ENCODE results near the gene C9orf153.
A peak's percentile ranks its signal among the peaks of the same experiment; 100 is the strongest.

Gene C9orf153

DNA sequence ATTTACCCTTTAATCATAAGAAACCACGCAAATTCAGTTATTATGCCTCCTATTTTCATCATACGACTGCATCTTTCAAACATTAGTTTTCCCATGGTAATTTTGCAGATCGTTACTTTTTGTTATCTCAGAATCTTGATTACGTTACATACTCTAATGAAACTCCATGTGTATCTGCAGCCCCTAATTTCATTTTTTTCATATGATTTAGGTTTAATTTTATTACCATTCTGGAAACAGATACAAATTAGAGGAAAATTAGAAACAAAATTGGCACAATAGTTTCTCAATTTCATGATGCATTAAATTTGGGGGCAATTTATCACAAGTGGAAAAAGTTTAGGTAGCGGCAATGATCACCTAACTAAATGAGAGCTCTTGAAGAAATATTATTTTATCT, 52.3 kb downstream of the C9orf153 start:
- no peak for ATAC-seq
- TF ChIP-seq TCF4 (CRISPR knock-in tag; IDR thresholded peaks at IDR 0.05; ENCODE audit: borderline replicate concordance) (peak; percentile 95), ZFP30 (CRISPR knock-in tag; IDR thresholded peaks at IDR 0.05) (no peak), BACH2 (CRISPR knock-in tag; IDR thresholded peaks at IDR 0.05; ENCODE audit: borderline replicate concordance) (no peak)
- TF ChIP-seq, protein P1, sequence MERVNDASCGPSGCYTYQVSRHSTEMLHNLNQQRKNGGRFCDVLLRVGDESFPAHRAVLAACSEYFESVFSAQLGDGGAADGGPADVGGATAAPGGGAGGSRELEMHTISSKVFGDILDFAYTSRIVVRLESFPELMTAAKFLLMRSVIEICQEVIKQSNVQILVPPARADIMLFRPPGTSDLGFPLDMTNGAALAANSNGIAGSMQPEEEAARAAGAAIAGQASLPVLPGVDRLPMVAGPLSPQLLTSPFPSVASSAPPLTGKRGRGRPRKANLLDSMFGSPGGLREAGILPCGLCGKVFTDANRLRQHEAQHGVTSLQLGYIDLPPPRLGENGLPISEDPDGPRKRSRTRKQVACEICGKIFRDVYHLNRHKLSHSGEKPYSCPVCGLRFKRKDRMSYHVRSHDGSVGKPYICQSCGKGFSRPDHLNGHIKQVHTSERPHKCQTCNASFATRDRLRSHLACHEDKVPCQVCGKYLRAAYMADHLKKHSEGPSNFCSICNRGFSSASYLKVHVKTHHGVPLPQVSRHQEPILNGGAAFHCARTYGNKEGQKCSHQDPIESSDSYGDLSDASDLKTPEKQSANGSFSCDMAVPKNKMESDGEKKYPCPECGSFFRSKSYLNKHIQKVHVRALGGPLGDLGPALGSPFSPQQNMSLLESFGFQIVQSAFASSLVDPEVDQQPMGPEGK (CRISPR knock-in tag; IDR thresholded peaks at IDR 0.05; ENCODE audit: borderline replicate concordance), result no peak

- TF ChIP-seq TCF4 (CRISPR knock-in tag; IDR thresholded peaks at IDR 0.05; ENCODE audit: borderline replicate concordance) (no peak), GLIS3 (CRISPR knock-in tag; IDR thresholded peaks at IDR 0.05) (no peak), CSRNP3 (CRISPR knock-in tag; IDR thresholded peaks at IDR 0.05) (no peak), CSDC2 (CRISPR knock-in tag; IDR thresholded peaks at IDR 0.05) (no peak), ZNF565 (CRISPR knock-in tag; conservative IDR thresholded peaks at IDR 0.05; ENCODE audit: low read depth) (no peak), RARB (CRISPR knock-in tag; IDR thresholded peaks at IDR 0.05) (no peak), TOX (CRISPR knock-in tag; IDR thresholded peaks at IDR 0.05; ENCODE audit: borderline replicate concordance) (no peak), ISL1 (CRISPR knock-in tag; IDR thresholded peaks at IDR 0.05) (no peak), ZNF70 (CRISPR knock-in tag; IDR thresholded peaks at IDR 0.05) (no peak), ESRRG (CRISPR knock-in tag; IDR thresholded peaks at IDR 0.05) (no peak), ARNTL (CRISPR knock-in tag; IDR thresholded peaks at IDR 0.05; ENCODE audit: borderline replicate concordance, low read depth) (no peak), BACH2 (CRISPR knock-in tag; IDR thresholded peaks at IDR 0.05; ENCODE audit: borderline replicate concordance) (no peak), ZC3H10 (CRISPR knock-in tag; IDR thresholded peaks at IDR 0.05) (no peak)
- TF ChIP-seq, protein P2, sequence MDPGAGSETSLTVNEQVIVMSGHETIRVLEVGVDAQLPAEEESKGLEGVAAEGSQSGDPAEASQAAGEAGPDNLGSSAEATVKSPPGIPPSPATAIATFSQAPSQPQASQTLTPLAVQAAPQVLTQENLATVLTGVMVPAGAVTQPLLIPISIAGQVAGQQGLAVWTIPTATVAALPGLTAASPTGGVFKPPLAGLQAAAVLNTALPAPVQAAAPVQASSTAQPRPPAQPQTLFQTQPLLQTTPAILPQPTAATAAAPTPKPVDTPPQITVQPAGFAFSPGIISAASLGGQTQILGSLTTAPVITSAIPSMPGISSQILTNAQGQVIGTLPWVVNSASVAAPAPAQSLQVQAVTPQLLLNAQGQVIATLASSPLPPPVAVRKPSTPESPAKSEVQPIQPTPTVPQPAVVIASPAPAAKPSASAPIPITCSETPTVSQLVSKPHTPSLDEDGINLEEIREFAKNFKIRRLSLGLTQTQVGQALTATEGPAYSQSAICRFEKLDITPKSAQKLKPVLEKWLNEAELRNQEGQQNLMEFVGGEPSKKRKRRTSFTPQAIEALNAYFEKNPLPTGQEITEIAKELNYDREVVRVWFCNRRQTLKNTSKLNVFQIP (CRISPR knock-in tag; IDR thresholded peaks at IDR 0.05; ENCODE audit: borderline replicate concordance, low read depth), result no peak
- TF ChIP-seq, protein P3, sequence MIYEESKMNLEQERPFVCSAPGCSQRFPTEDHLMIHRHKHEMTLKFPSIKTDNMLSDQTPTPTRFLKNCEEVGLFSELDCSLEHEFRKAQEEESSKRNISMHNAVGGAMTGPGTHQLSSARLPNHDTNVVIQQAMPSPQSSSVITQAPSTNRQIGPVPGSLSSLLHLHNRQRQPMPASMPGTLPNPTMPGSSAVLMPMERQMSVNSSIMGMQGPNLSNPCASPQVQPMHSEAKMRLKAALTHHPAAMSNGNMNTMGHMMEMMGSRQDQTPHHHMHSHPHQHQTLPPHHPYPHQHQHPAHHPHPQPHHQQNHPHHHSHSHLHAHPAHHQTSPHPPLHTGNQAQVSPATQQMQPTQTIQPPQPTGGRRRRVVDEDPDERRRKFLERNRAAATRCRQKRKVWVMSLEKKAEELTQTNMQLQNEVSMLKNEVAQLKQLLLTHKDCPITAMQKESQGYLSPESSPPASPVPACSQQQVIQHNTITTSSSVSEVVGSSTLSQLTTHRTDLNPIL (CRISPR knock-in tag; IDR thresholded peaks at IDR 0.05; ENCODE audit: low read depth), result no peak
- TF ChIP-seq, protein P4, sequence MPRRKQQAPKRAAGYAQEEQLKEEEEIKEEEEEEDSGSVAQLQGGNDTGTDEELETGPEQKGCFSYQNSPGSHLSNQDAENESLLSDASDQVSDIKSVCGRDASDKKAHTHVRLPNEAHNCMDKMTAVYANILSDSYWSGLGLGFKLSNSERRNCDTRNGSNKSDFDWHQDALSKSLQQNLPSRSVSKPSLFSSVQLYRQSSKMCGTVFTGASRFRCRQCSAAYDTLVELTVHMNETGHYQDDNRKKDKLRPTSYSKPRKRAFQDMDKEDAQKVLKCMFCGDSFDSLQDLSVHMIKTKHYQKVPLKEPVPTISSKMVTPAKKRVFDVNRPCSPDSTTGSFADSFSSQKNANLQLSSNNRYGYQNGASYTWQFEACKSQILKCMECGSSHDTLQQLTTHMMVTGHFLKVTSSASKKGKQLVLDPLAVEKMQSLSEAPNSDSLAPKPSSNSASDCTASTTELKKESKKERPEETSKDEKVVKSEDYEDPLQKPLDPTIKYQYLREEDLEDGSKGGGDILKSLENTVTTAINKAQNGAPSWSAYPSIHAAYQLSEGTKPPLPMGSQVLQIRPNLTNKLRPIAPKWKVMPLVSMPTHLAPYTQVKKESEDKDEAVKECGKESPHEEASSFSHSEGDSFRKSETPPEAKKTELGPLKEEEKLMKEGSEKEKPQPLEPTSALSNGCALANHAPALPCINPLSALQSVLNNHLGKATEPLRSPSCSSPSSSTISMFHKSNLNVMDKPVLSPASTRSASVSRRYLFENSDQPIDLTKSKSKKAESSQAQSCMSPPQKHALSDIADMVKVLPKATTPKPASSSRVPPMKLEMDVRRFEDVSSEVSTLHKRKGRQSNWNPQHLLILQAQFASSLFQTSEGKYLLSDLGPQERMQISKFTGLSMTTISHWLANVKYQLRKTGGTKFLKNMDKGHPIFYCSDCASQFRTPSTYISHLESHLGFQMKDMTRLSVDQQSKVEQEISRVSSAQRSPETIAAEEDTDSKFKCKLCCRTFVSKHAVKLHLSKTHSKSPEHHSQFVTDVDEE (CRISPR knock-in tag; IDR thresholded peaks at IDR 0.05), result no peak
- TF ChIP-seq, protein P1 (CRISPR knock-in tag; IDR thresholded peaks at IDR 0.05; ENCODE audit: borderline replicate concordance), result no peak
- ATAC-seq, result peak; percentile 96
Measured at GRCh38 chr9:86202338-86202882, 57.0 kb downstream of the C9orf153 start.

Measured in SK-N-SH treated with all-trans-retinoic acid at 6 μM for 48 hours (cell line).